Esophagus (tissue), 2 donors: Measurements from ENCODE around the gene FAM180A. TPM values are rescaled to one million over a fixed set of nuclear protein-coding genes. Genes with fewer than 3 reads are reported as not detected.

ENCODE experiments used
- H3K27ac ChIP-seq, 2 donors: one replicate each; pipeline ENCODE4 v1.5.1; 2013; ENCODE audit warnings: low read depth in 2 of 2, mild to moderate bottlenecking in 2 of 2, inconsistent platforms in 1 of 2, low read length in 1 of 2, moderate library complexity in 1 of 2
- H3K27me3 ChIP-seq, 2 donors: one replicate each; pipeline ENCODE4 v1.6.1; 2013; ENCODE audit warnings: low read length in 2 of 2, control low read depth in 1 of 2, mild to moderate bottlenecking in 1 of 2; ENCODE audit not compliant: insufficient read depth in 2 of 2, control insufficient read depth in 1 of 2
- H3K36me3 ChIP-seq, 2 donors: one replicate each; pipeline ENCODE4 v1.6.1; 2013; ENCODE audit warnings: low read length in 1 of 2; ENCODE audit not compliant: control insufficient read depth in 2 of 2, insufficient read depth in 2 of 2
- H3K4me1 ChIP-seq, 2 donors: one replicate each; pipeline ENCODE4 v1.6.1; 2013; ENCODE audit warnings: low read length in 1 of 2; ENCODE audit not compliant: control insufficient read depth in 2 of 2, insufficient read depth in 2 of 2
- H3K4me3 ChIP-seq, 2 donors: one replicate each; pipeline ENCODE4 v1.5.1; 2013; ENCODE audit warnings: low read length in 2 of 2, mild to moderate bottlenecking in 2 of 2, low read depth in 1 of 2, moderate library complexity in 1 of 2
- H3K9me3 ChIP-seq, 2 donors: one replicate each; pipeline ENCODE4 v1.6.1; 2013; ENCODE audit warnings: mild to moderate bottlenecking in 2 of 2, low read depth in 1 of 2, low read length in 1 of 2, moderate library complexity in 1 of 2; ENCODE audit not compliant: control insufficient read depth in 2 of 2, insufficient read depth in 1 of 2
- whole genome bisulfite sequencing, 2 donors: extraction: QIAGEN DNeasy Blood & Tissue Kit; methylation state at CpG; one replicate each; pipeline ENCODE4 v1.1.7; 2013; 5-methylcytosine and 5-hydroxymethylcytosine counted together
- polyA plus RNA-seq, 2 donors: library from polyadenylated mRNA; stranded (reverse); fragments of 200-250 nt; gene quantifications; one replicate each; pipeline ENCODE4 v1.2.3, GENCODE V29; 2013
- donor health status: healthy with polysubstance abuse.
- donor health status: Bipolar disorder and iron deficiency.

The FAM180A gene
- polyA plus RNA-seq, 2 donors: 0.55 to 1.3 TPM

DNA sequence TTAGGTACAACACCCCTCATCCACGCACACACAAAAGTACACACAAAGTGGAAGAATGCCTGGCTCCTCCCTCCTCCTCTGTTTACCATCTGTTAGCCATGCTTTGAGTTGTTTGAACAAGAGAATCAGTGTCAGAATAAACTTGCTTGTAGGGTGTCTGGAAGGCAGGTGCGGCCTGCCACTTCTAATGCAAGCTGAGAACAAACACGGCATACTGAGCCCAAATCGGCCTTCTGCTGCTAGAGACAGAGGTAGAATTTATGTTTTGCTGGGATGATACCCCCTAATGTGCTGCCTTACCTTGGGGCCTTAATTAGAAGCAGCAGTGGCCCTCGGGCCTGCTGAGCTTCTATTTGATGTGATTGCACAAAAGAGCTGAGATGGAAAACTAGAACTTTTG lies 24.9 kb upstream of the FAM180A start:
- Histone ChIP-seq H3K4me3 (no peak overlapping the region), H3K27me3 (no peaks in the 10 kb centered on the region), H3K9me3 (no peaks in the 10 kb centered on the region), H3K27ac (no peak overlapping the region), H3K4me1 (no peaks in the 10 kb centered on the region), H3K36me3 (no peaks in the 10 kb centered on the region)
- WGBS, 2 donors: 55 to 61% methylated on average over 5 of the region's 5 CpGs

DNA sequence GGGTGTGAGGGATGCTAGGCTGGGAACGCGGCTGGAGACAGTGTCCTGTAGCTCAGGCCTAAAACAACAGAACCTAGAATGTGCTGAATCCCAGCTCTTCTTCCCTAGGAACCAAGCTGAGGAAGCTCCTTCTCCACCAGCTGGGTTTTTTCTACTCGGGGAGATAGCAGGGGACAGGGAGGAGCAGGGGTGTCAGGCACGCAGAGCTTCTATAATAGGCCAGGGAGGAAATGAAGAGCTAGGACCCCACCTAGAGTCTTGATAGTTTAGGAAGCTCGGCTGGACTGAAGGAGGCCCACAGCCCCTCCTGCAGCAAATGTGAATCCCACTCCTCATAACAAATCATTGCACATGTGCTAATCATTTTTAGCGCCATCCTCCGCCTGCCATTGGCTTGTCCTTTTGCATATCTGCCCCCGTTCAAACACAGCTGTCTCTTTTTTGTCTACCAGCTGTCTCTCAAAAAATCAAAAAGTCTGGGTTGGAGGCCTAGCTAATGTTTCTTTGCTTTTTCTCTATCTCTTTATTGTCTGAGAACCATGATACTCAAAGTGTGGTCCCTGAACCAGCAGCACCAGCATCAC lies 24.1 kb upstream of the FAM180A start:
- no peaks in the 10 kb centered on the region for H3K36me3 ChIP-seq
- H3K27me3 ChIP-seq: no peaks in the 10 kb centered on the region
- H3K4me1 ChIP-seq: no peaks in the 10 kb centered on the region
- no peak overlapping the region for H3K4me3 ChIP-seq
- H3K9me3 ChIP-seq: no peaks in the 10 kb centered on the region
- no peak overlapping the region for H3K27ac ChIP-seq
- 73 to 78% methylated on average over 8 of the region's 8 CpGs for WGBS, 2 donors

DNA sequence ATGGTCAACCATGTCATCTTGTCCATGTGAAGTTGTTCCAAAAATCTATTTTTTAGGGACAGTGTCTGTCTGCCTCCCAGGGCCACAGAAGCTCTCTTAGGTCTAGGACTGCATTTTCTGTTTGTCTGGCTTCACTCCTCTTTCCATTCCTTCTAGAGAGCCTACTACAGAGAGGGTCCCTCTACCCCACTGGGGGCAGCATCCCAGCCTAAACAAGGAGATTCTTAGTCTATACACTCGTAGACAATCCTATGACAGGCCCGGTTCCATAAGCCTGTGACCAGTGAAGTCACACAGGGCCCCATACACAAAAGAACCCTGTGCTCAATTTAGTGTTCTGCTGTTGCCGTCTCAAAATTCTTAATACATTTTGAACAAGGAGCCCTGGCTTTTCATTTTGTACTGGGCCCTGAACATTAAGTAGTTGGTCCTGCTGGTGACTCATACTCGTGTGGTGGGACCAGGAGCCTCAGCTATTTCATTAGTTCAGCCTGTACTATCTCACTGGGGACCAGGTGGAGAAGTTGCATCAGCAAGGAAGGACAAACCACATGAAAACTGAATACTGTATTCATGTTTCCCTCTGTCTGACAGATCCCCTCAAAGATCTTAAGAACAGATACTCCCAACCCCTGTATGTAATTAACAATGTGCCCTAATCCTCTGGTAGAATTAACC lies 23.5 kb upstream of the FAM180A start:
- no peaks in the 10 kb centered on the region for H3K36me3 ChIP-seq
- H3K4me1 ChIP-seq: no peaks in the 10 kb centered on the region
- 74 to 80% methylated on average over 4 of the region's 4 CpGs for WGBS, 2 donors
- H3K27me3 ChIP-seq: no peaks in the 10 kb centered on the region
- H3K27ac ChIP-seq: no peak overlapping the region
- no peak overlapping the region for H3K4me3 ChIP-seq
- no peaks in the 10 kb centered on the region for H3K9me3 ChIP-seq

GRCh38 chr7:135771051-135771450 lies 22.4 kb upstream of the FAM180A start:
- Histone ChIP-seq H3K27ac (no peak overlapping the region), H3K27me3 (no peaks in the 10 kb centered on the region), H3K4me3 (no peak overlapping the region), H3K36me3 (no peaks in the 10 kb centered on the region), H3K9me3 (no peaks in the 10 kb centered on the region), H3K4me1 (no peaks in the 10 kb centered on the region)
- WGBS, 2 donors: 79 to 85% methylated on average over 1 of the region's 1 CpG

DNA sequence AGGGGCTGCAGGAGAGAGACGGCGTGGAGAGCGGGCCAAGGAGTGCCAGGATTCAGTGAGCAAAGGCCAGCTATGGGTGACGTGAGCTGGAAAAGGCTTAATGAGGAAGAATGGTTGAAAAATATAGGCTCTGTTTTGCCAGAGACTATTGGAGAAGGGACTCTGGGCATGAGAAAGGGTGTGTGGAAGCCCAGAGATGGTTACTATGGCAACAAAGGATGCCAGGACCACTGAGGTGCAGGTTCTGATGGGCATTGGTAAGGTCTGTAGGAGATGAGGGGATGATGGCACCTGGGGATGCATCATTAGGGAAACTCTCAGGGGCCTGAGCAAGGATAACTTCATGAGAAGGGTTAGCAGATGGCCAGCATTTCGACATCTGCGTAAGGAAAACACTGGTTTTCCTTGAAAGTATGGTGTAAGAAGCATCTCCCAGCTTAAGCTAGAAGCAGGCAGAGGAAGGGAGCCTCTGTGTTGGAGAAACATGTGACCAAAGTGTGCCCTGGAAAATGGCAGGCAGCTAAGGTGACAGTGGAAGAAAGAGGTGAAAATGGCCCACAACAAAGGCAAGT lies 21.6 kb upstream of the FAM180A start:
- Histone ChIP-seq H3K36me3 (no peaks in the 10 kb centered on the region), H3K4me1 (no peaks in the 10 kb centered on the region), H3K9me3 (no peaks in the 10 kb centered on the region), H3K27me3 (no peaks in the 10 kb centered on the region), H3K27ac (no peak overlapping the region), H3K4me3 (no peak overlapping the region)
- 94% methylated on average over 6 of the region's 6 CpGs for WGBS, 2 donors

GRCh38 chr7:135769005-135769802 lies 20.6 kb upstream of the FAM180A start:
- no peaks in the 10 kb centered on the region for H3K36me3 ChIP-seq
- H3K9me3 ChIP-seq: no peaks in the 10 kb centered on the region
- no peaks in the 10 kb centered on the region for H3K27me3 ChIP-seq
- no peak overlapping the region for H3K27ac ChIP-seq
- 68 to 74% methylated on average over 7 of the region's 7 CpGs for WGBS, 2 donors
- no peak overlapping the region for H3K4me3 ChIP-seq
- H3K4me1 ChIP-seq: no peaks in the 10 kb centered on the region

DNA sequence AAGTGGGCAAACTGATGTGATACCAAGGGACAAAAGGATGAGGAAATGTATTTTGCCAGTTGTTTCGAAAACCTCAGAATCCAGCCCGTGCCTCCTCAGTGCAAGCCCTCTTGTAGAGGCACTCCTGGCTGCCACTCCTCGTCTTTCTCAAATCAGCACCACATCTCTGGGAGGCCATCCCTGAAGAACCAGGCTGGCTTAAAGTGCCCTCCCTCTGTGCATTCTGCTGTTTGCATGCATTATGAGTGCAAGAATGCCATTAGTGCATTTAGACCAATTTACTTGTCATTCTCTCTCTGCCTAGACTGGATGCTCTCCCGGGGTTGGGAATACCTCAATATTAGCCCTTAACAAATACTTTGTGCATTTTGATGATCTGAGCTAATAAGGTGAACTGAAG lies 19.9 kb upstream of the FAM180A start:
- no peaks in the 10 kb centered on the region for H3K9me3 ChIP-seq
- no peak overlapping the region for H3K4me3 ChIP-seq
- no peaks in the 10 kb centered on the region for H3K27me3 ChIP-seq
- no peaks in the 10 kb centered on the region for H3K4me1 ChIP-seq
- no peaks in the 10 kb centered on the region for H3K36me3 ChIP-seq
- WGBS, 2 donors: 76 to 82% methylated on average over 4 of the region's 4 CpGs
- no peak overlapping the region for H3K27ac ChIP-seq

- no peaks in the 10 kb centered on the region for H3K27me3 ChIP-seq
- no peaks in the 10 kb centered on the region for H3K36me3 ChIP-seq
- no peak overlapping the region for H3K27ac ChIP-seq
- no peak overlapping the region for H3K4me3 ChIP-seq
- 62 to 83% methylated on average over 3 of the region's 3 CpGs for WGBS, 2 donors
- no peaks in the 10 kb centered on the region for H3K9me3 ChIP-seq
- no peaks in the 10 kb centered on the region for H3K4me1 ChIP-seq
These were observed 19.5 kb upstream of the FAM180A start for GRCh38 chr7:135768064-135768463.

GRCh38 chr7:135763261-135763660 lies 14.6 kb upstream of the FAM180A start:
- Histone ChIP-seq H3K4me1 (peaks cover 3 to 8% of the 10 kb centered on the region in 2 donors), H3K27me3 (no peaks in the 10 kb centered on the region), H3K4me3 (no peak overlapping the region), H3K36me3 (no peaks in the 10 kb centered on the region), H3K27ac (no peak overlapping the region), H3K9me3 (no peaks in the 10 kb centered on the region)
- 75 to 79% methylated on average over 2 of the region's 2 CpGs for WGBS, 2 donors
